OCI-M2 (cell line): ENCODE results near the gene STAG3.
"Not testable (repeated sequence)": the region's sequence is repeated elsewhere in the genome, so short reads cannot be mapped to it uniquely, and the experiment has no call there.

Source experiments
- DNase-seq: peaks from one replicate; lab custom pipeline; 2025; ENCODE audit not compliant: unreplicated experiment; lab: John Stamatoyannopoulos, UW

Gene STAG3

GRCh38 chr7:100173806-100174495 lies 3.8 kb upstream of the STAG3 start:
- DNase-seq, result no peak

GRCh38 chr7:100174582-100174981 lies 3.1 kb upstream of the STAG3 start:
- DNase-seq, result no peak

GRCh38 chr7:100175296-100175935 lies 2.3 kb upstream of the STAG3 start:
- no peak for DNase-seq

- DNase-seq, result no peak
Measured at GRCh38 chr7:100176096-100177044, 1.3 kb upstream of the STAG3 start.

GRCh38 chr7:100180084-100180483 lies 2.4 kb downstream of the STAG3 start:
- DNase-seq, result not testable (repeated sequence)

GRCh38 chr7:100182616-100183015 lies 4.9 kb downstream of the STAG3 start:
- DNase-seq, result not testable (repeated sequence)

GRCh38 chr7:100183090-100183489 lies 5.4 kb downstream of the STAG3 start:
- DNase-seq, result not testable (repeated sequence)

- DNase-seq, result no peak
Measured at GRCh38 chr7:100185726-100186125, 8.0 kb downstream of the STAG3 start.

GRCh38 chr7:100189061-100189460 lies 11.3 kb downstream of the STAG3 start:
- no peak for DNase-seq

GRCh38 chr7:100190048-100190711 lies 12.5 kb downstream of the STAG3 start:
- DNase-seq, result no peak

- no peak for DNase-seq
Measured at GRCh38 chr7:100191775-100192174, 14.1 kb downstream of the STAG3 start.

GRCh38 chr7:100192281-100192862 lies 14.7 kb downstream of the STAG3 start:
- DNase-seq, result not testable (repeated sequence)

GRCh38 chr7:100192969-100193368 lies 15.3 kb downstream of the STAG3 start:
- DNase-seq, result no peak

GRCh38 chr7:100195222-100195621 lies 17.5 kb downstream of the STAG3 start:
- DNase-seq, result no peak

- not testable (repeated sequence) for DNase-seq
Measured at GRCh38 chr7:100195901-100196322, 18.2 kb downstream of the STAG3 start.

GRCh38 chr7:100198266-100198665 lies 20.5 kb downstream of the STAG3 start:
- DNase-seq, result no peak

- DNase-seq, result no peak
Measured at GRCh38 chr7:100200693-100201092, 23.0 kb downstream of the STAG3 start.

- no peak for DNase-seq
Measured at GRCh38 chr7:100204454-100204853, 26.7 kb downstream of the STAG3 start.

GRCh38 chr7:100208911-100209408 lies 31.2 kb downstream of the STAG3 start:
- no peak for DNase-seq

- DNase-seq, result no peak
Measured at GRCh38 chr7:100209493-100209892, 31.8 kb downstream of the STAG3 start.
